H9 (cell line): ENCODE results near the gene THAP5. TPM values are rescaled to one million over a fixed set of nuclear protein-coding genes. Genes with fewer than 3 reads are reported as not detected.

Source experiments
- DNase-seq: peaks from one replicate; pipeline ENCODE4 v3.0.0-alpha.2; 2017
- H2AFZ ChIP-seq: one replicate; pipeline ENCODE4 v1.6.1; 2013; ENCODE audit warnings: mild to moderate bottlenecking, low read length, control low read depth, moderate library complexity
- H2AK5ac ChIP-seq: 2 replicates; pipeline ENCODE4 v1.6.1; 2013; ENCODE audit warnings: low read length, control low read depth, mixed read lengths; ENCODE audit not compliant: insufficient read length
- H2BK120ac ChIP-seq: one replicate; pipeline ENCODE4 v1.6.1; 2013; ENCODE audit warnings: low read depth, mild to moderate bottlenecking, low read length, control low read depth, inconsistent platforms; ENCODE audit not compliant: poor library complexity, severe bottlenecking
- H2BK12ac ChIP-seq: 2 replicates; pipeline ENCODE4 v1.6.1; 2013; ENCODE audit warnings: low read length, control low read depth, mixed read lengths, low read depth; ENCODE audit not compliant: insufficient read length
- H2BK15ac ChIP-seq: 2 replicates; pipeline ENCODE4 v1.6.1; 2013; ENCODE audit warnings: low read depth, low read length, control low read depth
- H2BK20ac ChIP-seq: one replicate; pipeline ENCODE4 v1.6.1; 2013; ENCODE audit warnings: low read depth, mild to moderate bottlenecking, low read length, control low read depth, inconsistent platforms; ENCODE audit not compliant: poor library complexity, severe bottlenecking
- H2BK5ac ChIP-seq: 2 replicates; pipeline ENCODE4 v1.6.1; 2013; ENCODE audit warnings: low read length, control low read depth, mixed read lengths; ENCODE audit not compliant: insufficient read length
- H3K14ac ChIP-seq: 2 replicates; pipeline ENCODE4 v1.6.1; 2013; ENCODE audit warnings: low read length, control low read depth; ENCODE audit not compliant: insufficient read depth
- H3K18ac ChIP-seq: 2 replicates; pipeline ENCODE4 v1.6.1; 2013; ENCODE audit warnings: low read depth, mild to moderate bottlenecking, mixed read lengths, low read length, control low read depth; ENCODE audit not compliant: insufficient read length
- H3K23ac ChIP-seq: 2 replicates; pipeline ENCODE4 v1.6.1; 2013; ENCODE audit warnings: low read length, control low read depth, mixed read lengths, low read depth; ENCODE audit not compliant: insufficient read length
- H3K23me2 ChIP-seq: 2 replicates; pipeline ENCODE4 v1.6.1; 2013; ENCODE audit warnings: low read depth, mild to moderate bottlenecking, mixed read lengths, low read length, control low read depth; ENCODE audit not compliant: insufficient read length, poor library complexity, severe bottlenecking
- H3K27ac ChIP-seq: 2 replicates; pipeline ENCODE4 v1.5.1; 2013; ENCODE audit warnings: low read length, control low read depth, mixed read lengths, low read depth; ENCODE audit not compliant: insufficient read length
- H3K27me3 ChIP-seq: 2 replicates; pipeline ENCODE4 v1.6.1; 2013; ENCODE audit warnings: low read length, control low read depth, inconsistent platforms; ENCODE audit not compliant: insufficient read depth
- H3K4ac ChIP-seq: 2 replicates; pipeline ENCODE4 v1.6.1; 2013; ENCODE audit warnings: low read depth, mild to moderate bottlenecking, control low read depth, inconsistent platforms, low read length, moderate library complexity
- H3K4me1 ChIP-seq: 2 replicates; pipeline ENCODE4 v1.6.1; 2013; ENCODE audit warnings: low read length, control low read depth, inconsistent platforms; ENCODE audit not compliant: insufficient read depth
- H3K4me2 ChIP-seq: 2 replicates; pipeline ENCODE4 v1.6.1; 2013; ENCODE audit warnings: low read length, control low read depth, mixed read lengths; ENCODE audit not compliant: insufficient read length, insufficient read depth
- H3K56ac ChIP-seq: 2 replicates; pipeline ENCODE4 v1.6.1; 2013; ENCODE audit warnings: low read depth, mild to moderate bottlenecking, mixed read lengths, low read length, control low read depth; ENCODE audit not compliant: insufficient read length
- H3K79me1 ChIP-seq: 2 replicates; pipeline ENCODE4 v1.6.1; 2013; ENCODE audit warnings: low read depth, mild to moderate bottlenecking, moderate library complexity, low read length, control low read depth, inconsistent platforms; ENCODE audit not compliant: insufficient read depth, poor library complexity, severe bottlenecking
- H3K79me2 ChIP-seq: 2 replicates; pipeline ENCODE4 v1.6.1; 2013; ENCODE audit warnings: low read length, control low read depth, inconsistent platforms; ENCODE audit not compliant: insufficient read depth
- H3K9ac ChIP-seq: 2 replicates; pipeline ENCODE4 v1.6.1; 2013; ENCODE audit warnings: low read length, control low read depth, mixed read lengths; ENCODE audit not compliant: insufficient read length; ENCODE audit errors: extremely low read depth
- H3K9me3 ChIP-seq: one replicate; pipeline ENCODE4 v1.6.1; 2013; ENCODE audit warnings: low read depth, low read length, inconsistent platforms; ENCODE audit not compliant: control insufficient read depth
- H3T11ph ChIP-seq: one replicate; pipeline ENCODE4 v1.6.1; 2013; ENCODE audit warnings: mild to moderate bottlenecking, low read length, control low read depth, inconsistent platforms
- H4K20me1 ChIP-seq: one replicate; pipeline ENCODE4 v1.6.1; 2013; ENCODE audit not compliant: control insufficient read depth, insufficient read length, insufficient read depth
- H4K5ac ChIP-seq: 2 replicates; pipeline ENCODE4 v1.6.1; 2013; ENCODE audit warnings: low read depth, mild to moderate bottlenecking, mixed read lengths, low read length, control low read depth; ENCODE audit not compliant: insufficient read length
- H4K8ac ChIP-seq: replicated peaks from 2 replicates; pipeline ENCODE4 v1.6.1; 2013; ENCODE audit warnings: low read length, control low read depth, mixed read lengths, low read depth; ENCODE audit not compliant: insufficient read length
- H4K91ac ChIP-seq: 2 replicates; pipeline ENCODE4 v1.6.1; 2013; ENCODE audit warnings: low read depth, mild to moderate bottlenecking, moderate library complexity, mixed read lengths, low read length, control low read depth; ENCODE audit not compliant: insufficient read length
- H3K27ac Mint-ChIP-seq, 3 experiments: 2 replicates in 2 of 3; 3 replicates in 1 of 3; pipeline ENCODE4 v1.8.0; 2020 to 2021; ENCODE audit warnings: mixed read lengths in 3 of 3, mild to moderate bottlenecking in 1 of 3, moderate library complexity in 1 of 3
- H3K27me3 Mint-ChIP-seq: 2 replicates; pipeline ENCODE4 v1.8.0; 2021; ENCODE audit warnings: low read depth, mild to moderate bottlenecking, moderate library complexity, mixed read lengths
- H3K36me3 Mint-ChIP-seq, 3 experiments: 2 replicates in 2 of 3; 3 replicates in 1 of 3; pipeline ENCODE4 v1.8.0; 2020 to 2021; ENCODE audit warnings: low read depth in 3 of 3, mixed read lengths in 3 of 3; ENCODE audit not compliant: insufficient read depth in 1 of 3
- H3K4me1 Mint-ChIP-seq, 2 experiments: 2 replicates each; pipeline ENCODE4 v1.8.0; 2020; ENCODE audit warnings: mixed read lengths in 2 of 2
- H3K4me3 Mint-ChIP-seq, 2 experiments: 2 replicates in 1 of 2; 3 replicates in 1 of 2; pipeline ENCODE4 v1.8.0; 2020 to 2021; ENCODE audit warnings: mild to moderate bottlenecking in 2 of 2, mixed read lengths in 2 of 2, moderate library complexity in 1 of 2
- H3K9me3 Mint-ChIP-seq, 2 experiments: 2 replicates in 1 of 2; 3 replicates in 1 of 2; pipeline ENCODE4 v1.8.0; 2020; ENCODE audit warnings: mild to moderate bottlenecking in 2 of 2, mixed read lengths in 2 of 2, moderate library complexity in 1 of 2
- CTCF ChIP-seq: fragments of 200-600 bp; sonication (generic); conservative IDR thresholded peaks from 3 replicates; pipeline ENCODE4 v1.8.0; 2021; ENCODE audit warnings: antibody characterized with exemption, mild to moderate bottlenecking
- whole genome bisulfite sequencing: extraction: QIAGEN DNeasy Blood & Tissue Kit; methylation state at CpG from one replicate; pipeline ENCODE4 v1.1.7; 2013; ENCODE audit warnings: missing lambda C conversion rate, low lambda C conversion rate, mixed read lengths; ENCODE audit not compliant: insufficient read length; ENCODE audit errors: extremely low coverage; 5-methylcytosine and 5-hydroxymethylcytosine counted together
- long read RNA-seq: library from polyadenylated mRNA; unstranded; transcript quantifications from one replicate; pipeline ENCODE4 v2.0.0, GENCODE V29; 2020
- total RNA-seq: library from RNA; stranded (reverse); gene quantifications from 2 replicates; pipeline ENCODE4 v1.2.1, GENCODE V29; 2021

The THAP5 gene
- total RNA-seq, result 18.3 and 20.6 TPM in 2 replicates
- long read RNA-seq, transcript THAP5-208 (2 exons, 880 nt), result minor isoform, 6 of 39 reads
- long read RNA-seq, transcript THAP5-203 (3 exons, 3,306 nt), result major isoform, 20 of 39 reads
- long read RNA-seq, partial matches to known transcripts, result 0 of 39 reads
- long read RNA-seq, other reads (novel, unspliced or antisense), result 8 of 39 reads

GRCh38 chr7:108569381-108570145 lies at the start of gene THAP5, which contains the start of gene DNAJB9:
THAP5 (minus strand) TSS chr7:108569706; CDS start chr7:108569569, 137 bp downstream.
DNAJB9 (plus strand) TSS chr7:108569874; CDS start chr7:108571727, 1,853 bp downstream.
- H3K23me2 ChIP-seq, result peaks cover 14% of the 10 kb centered on the region
- H2BK15ac ChIP-seq, result no peak within 1 kb of the TSS
- peak within 1 kb of the TSS; percentile 11 for H2AFZ ChIP-seq
- H2AK5ac ChIP-seq, result no peak within 1 kb of the TSS
- H3K4me1 Mint-ChIP-seq, result peaks cover 25 to 26% of the 10 kb centered on the region in 2 experiments
- H2BK5ac ChIP-seq, result peak within 1 kb of the TSS; percentile 21
- H4K5ac ChIP-seq, result peak within 1 kb of the TSS; percentile 49
- peak within 1 kb of the TSS; percentile 88 for H3K9ac ChIP-seq
- H4K20me1 ChIP-seq, result no peaks in the 10 kb centered on the region
- no peaks in the 10 kb centered on the region for H3K9me3 ChIP-seq
- no peak within 1 kb of the TSS for H2BK20ac ChIP-seq
- no peak within 1 kb of the TSS for H3T11ph ChIP-seq
- peaks cover 0 to 2% of the 10 kb centered on the region in 2 experiments; a peak in 2 of 5 replicates for H3K9me3 Mint-ChIP-seq
- peak within 1 kb of the TSS; percentile 77 for H3K18ac ChIP-seq
- H3K4me3 Mint-ChIP-seq, result peak within 1 kb of the TSS; percentile 94 to 97
- H2BK120ac ChIP-seq, result no peak within 1 kb of the TSS
- H3K27me3 ChIP-seq, result no peaks in the 10 kb centered on the region
- peak within 1 kb of the TSS; percentile 40 for H3K27ac ChIP-seq
- H3K79me1 ChIP-seq, result peaks cover 3% of the 10 kb centered on the region
- peak within 1 kb of the TSS; percentile 55 for H2BK12ac ChIP-seq
- peaks cover 17 to 36% (median 34%) of the 10 kb centered on the region in 3 experiments; a peak in 6 of 7 replicates for H3K36me3 Mint-ChIP-seq
- H3K27me3 Mint-ChIP-seq, result no peaks in the 10 kb centered on the region; the same call in 1 of the 2 replicates
- H4K8ac ChIP-seq, result no peak within 1 kb of the TSS
- H4K91ac ChIP-seq, result peak within 1 kb of the TSS; percentile 43
- DNase-seq, result peak; percentile 99
- peak within 1 kb of the TSS; percentile 96 for H3K4me2 ChIP-seq
- H3K4ac ChIP-seq, result no peak within 1 kb of the TSS; the same call in 1 of the 2 replicates
- peak within 1 kb of the TSS; percentile 98 to 100 (median 98) for H3K27ac Mint-ChIP-seq
- no peaks in the 10 kb centered on the region for H3K4me1 ChIP-seq
- WGBS, result no CpG with 5 or more reads among the region's 65 CpGs
- H3K56ac ChIP-seq, result no peak within 1 kb of the TSS
- peak within 1 kb of the TSS; percentile 98 for H3K14ac ChIP-seq
- TF ChIP-seq CTCF, result no peak
- peaks cover 5% of the 10 kb centered on the region; the same call in 1 of the 2 replicates for H3K79me2 ChIP-seq
- H3K23ac ChIP-seq, result no peak within 1 kb of the TSS
